ENCODE data around the gene ANKRD49.

DNA sequence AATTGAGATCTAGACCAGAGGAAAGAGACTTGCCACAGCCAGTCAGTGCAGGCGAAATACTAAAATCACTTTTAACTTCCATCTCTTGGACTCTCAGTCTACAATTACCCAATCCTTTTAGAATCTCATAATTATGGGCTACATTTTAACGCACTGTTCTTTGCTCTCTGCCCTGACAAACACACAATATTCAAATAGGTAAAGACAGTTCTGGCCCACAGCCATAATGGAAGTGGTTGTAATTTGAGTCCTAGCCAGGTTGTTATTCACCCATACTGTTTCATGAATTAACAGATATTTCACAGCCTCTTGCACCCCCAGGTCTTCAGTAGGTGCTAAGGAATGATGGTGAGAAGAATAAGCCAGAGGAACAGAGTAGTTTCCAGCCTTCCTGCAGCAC lies 19.3 kb downstream of the ANKRD49 start:
- TF ChIP-seq, protein P1, sequence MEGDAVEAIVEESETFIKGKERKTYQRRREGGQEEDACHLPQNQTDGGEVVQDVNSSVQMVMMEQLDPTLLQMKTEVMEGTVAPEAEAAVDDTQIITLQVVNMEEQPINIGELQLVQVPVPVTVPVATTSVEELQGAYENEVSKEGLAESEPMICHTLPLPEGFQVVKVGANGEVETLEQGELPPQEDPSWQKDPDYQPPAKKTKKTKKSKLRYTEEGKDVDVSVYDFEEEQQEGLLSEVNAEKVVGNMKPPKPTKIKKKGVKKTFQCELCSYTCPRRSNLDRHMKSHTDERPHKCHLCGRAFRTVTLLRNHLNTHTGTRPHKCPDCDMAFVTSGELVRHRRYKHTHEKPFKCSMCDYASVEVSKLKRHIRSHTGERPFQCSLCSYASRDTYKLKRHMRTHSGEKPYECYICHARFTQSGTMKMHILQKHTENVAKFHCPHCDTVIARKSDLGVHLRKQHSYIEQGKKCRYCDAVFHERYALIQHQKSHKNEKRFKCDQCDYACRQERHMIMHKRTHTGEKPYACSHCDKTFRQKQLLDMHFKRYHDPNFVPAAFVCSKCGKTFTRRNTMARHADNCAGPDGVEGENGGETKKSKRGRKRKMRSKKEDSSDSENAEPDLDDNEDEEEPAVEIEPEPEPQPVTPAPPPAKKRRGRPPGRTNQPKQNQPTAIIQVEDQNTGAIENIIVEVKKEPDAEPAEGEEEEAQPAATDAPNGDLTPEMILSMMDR (IDR thresholded peaks at IDR 0.05) = no peak
- TF ChIP-seq POLR2A (IDR thresholded peaks at IDR 0.05) = no peak

Data from uterus (tissue), 2 donors.